Iris pigment epithelial cell (primary cell): Measurements from ENCODE around the gene PRDM5.

ENCODE experiments used
- DNase-seq: peaks from one replicate; pipeline ENCODE4 v3.0.0-alpha.2; 2011; ENCODE audit warnings: low read depth

The PRDM5 gene

DNA sequence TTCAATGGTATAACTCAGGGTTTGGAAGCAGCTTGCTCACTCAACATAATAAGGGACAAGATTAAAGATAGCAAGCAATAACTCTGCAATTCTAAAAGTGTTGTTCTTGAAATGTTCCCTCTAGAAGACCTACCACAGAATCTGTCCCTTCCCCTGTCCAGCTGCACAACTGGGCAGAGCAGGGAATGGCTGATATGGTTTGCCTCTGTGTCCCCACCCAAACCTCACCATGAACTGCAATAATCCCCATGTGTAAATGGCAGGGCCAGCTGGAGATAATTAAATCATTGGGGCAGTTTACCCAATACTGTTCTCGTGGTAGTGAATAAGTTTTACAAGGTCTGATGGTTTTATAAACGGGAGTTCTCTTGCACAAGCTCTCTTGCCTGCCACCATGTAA lies 19.1 kb downstream of the PRDM5 start:
- DNase-seq: no peak

DNA sequence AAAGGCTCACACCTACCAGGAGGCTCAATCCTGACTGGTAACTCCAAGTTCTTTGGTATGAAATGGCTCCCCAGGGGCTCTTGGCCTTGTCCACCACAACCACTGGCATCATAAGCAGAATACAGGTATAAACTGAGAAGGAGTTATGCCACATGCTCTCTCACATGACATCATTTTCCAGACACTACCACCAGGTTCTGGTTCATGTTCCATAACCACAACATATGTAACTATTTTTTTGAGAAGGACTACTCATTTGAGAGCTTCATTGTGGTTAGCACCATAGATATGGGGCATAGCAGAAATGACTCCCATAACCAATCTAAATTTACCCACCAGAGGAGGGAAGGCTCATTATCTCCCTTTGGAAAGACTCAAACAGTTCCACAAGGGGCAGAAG lies 19.6 kb downstream of the PRDM5 start:
- no peak for DNase-seq

DNA sequence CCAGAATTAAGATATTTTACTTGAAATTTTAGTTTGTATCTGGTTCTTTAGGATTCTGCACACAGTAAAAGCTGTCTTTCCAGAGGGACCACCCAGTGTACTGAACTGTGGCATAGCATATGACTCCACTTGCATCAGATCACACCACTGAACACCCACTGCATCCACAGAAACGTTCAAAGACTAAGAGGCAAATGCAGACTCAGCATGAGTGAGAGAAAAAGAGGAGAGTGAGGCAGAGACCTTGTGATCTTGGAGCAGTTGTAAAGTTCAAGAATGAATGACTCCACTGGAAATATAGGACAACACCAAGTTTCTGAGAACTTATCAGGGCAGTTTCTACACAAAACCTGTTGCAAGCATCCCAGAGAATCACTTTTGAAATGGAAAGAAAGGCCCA lies 20.8 kb downstream of the PRDM5 start:
- no peak for DNase-seq

DNA sequence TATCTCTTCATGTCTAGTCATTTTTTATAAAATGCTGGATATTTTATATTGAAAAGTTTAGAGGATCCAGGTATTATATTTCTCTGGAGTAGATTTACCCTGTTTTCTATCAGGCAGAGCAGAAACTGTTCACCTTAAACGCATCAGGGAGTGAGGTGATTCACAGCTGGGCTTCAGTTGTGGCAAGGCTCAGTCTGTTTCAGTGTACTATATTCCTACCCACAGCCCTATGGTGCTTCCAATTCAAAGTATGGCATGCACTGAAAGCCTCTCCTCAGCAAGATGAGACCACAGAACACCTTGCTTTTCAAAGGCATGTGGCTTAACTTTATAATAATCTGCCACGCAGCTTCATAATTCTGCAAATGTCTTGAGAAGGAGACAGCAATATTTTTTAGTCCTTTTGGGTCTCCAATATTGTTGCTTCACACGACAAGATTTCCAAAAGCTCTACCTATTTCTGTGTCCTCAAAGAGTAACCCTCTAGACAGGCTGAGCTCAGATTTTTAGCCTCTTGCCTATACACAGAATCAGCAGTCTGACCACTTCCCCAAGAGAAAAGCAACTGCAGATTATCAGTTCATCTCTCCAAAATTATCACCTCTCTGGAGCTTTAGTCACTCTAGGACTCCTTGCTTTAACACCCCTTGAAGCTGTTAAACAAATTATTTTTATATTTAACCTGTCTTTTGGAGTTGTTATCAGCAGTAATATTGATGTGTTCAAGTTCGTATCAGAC lies 24.4 kb downstream of the PRDM5 start:
- DNase-seq: no peak

DNA sequence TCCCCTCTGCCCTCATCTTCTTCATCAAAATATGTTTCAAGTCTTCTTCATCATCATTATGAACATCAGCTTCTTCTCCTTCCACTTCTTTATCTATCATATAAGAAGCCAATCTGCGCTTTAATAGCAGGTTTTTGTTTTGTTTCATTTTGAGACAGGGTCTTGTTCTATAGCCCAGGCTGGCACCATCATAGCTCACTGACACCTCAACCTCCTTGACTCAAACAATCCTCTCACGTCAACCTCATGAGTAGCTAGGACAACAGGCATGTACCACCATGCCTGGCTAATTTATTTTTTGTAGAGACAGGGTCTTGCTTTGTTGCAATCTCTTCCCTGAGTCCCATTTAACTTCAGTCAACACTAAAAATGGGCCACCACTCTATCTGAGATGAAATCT lies 27.0 kb downstream of the PRDM5 start:
- no peak for DNase-seq

DNA sequence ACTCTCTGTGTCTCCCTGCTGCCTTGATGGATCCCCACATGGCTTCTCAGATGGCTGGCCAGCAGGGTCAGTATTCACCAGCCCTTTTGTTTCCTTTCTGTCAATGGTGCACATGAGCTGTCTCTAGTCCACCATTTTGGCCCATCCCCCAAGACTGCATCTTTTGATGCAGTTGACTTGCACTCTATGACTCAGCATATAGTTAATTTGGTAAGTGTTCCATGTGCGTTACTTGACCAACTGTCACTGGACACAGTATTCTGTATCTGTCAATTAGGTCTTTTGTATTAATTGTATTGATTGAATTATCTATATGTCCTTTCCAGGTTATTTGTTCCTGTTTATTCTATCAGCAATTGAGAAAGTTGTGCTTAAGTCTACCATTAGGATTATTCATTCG lies 29.2 kb downstream of the PRDM5 start:
- no peak for DNase-seq

DNA sequence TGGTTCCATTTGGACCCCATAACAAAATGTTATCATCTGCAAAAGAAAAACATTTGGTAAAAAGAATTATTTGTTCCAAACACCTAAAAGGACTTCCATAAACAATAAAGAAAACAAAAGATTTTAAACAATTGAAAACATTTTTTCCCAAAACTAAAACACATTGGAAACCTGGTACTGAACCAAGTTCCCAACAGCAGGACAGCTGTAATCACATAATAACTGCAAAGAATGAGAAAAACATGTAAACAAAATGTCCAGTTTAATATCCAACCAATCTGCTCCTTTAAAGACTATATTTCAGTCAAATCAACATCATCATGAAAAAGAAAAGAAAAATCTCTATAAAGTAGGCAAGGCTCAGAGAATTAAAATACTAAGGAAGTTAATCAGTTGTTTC lies 36.3 kb downstream of the PRDM5 start:
- DNase-seq: no peak

DNA sequence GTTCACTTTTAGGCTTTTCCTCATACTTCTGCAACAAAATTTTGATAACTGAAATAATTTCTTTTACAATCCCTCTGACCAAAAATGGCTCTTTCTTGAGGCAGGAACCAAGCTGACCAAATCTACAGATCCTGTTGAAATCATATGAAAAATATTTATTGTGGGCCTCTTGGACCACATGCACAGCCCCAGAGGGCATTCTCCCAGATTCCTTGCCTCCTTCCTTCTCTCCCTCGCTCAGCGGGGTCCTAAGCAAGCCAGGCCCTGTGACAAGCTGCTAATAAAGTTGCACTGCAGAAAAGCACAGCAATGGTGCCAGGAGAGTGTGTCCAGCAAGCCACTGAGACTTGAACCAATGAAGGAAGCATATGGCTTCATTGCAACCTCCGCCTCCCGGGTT lies 40.7 kb downstream of the PRDM5 start:
- no peak for DNase-seq

DNA sequence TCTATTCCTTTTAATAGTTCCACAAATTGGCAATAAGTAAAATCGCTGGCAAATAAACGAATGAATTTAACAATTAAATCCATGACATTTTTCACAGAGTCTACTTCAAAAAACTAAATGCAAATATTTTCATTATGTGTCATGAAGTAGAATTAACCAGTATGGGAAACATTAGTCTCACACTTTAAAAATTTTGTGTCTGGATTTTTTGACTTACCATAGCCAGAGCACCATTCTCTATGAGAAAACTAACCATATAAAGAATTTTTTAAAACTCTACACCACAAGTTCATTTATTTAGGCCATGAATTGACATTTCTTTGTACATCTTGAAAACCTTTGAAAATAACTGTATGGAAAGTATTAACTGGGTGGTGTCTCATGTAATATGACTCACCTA lies 41.2 kb downstream of the PRDM5 start:
- DNase-seq: no peak

DNA sequence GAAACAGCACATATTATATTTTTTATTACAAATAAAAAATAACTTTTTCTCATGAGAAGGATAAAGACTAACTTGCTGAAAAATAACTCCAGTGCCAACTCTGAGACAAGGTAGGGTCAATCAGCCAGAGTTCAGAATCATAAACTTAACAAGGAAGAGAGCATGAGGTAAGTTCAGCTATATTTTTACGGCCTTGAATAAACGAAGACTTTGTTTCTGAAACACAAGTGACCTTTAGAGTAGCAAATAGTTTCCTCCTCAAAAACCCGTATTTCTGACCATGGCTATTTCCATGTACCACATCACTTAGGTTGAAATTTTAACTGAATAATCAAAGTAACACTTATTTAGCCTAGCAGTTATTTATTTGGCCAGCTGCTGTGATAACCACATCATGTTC lies 45.5 kb downstream of the PRDM5 start:
- no peak for DNase-seq

DNA sequence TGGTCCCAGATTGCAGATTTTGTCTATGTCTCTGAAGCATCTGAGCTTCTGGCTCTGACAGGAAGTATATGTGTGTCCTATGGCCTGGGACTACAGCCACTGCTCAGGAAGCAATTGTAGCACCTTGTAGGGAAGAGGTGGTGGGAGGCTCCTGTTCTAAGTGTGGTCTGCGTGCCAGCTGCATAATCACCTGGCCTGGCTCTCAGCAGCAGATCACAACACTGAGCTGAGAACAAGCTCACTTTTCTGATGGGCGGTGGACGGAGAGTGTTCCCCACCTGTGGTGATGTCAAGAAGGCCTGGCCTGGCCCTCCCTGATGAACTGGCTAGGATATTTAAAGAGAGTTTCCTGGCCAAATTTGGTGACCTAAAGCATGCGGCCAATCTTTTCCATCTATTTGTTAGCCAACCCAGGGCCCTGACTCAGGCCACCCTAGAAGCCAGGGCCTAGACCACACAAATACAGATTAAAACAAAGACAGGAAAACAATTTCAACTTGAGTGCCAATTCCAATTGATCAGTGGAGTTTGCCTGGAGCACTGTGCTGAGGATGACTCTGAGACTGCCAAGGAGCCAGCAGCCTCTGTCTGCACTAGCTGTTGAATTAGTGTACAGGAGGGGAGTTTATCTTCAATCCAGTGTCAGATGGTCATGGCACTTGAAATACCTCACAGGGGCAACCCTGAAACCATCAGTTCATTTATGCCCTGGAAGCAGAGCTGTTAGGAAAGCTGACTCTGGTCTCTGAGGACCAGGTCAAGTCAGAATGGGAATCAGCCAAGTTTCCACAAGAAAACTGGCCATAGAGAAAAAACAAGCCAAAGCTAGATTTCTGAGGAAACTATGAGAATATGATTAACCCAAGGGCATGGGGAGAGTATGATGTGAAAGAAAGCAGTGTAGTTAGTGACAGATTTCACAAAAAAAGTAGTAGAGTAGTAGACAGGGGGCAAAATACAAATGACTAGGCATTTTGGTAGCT lies 47.4 kb downstream of the PRDM5 start:
- no peak for DNase-seq

DNA sequence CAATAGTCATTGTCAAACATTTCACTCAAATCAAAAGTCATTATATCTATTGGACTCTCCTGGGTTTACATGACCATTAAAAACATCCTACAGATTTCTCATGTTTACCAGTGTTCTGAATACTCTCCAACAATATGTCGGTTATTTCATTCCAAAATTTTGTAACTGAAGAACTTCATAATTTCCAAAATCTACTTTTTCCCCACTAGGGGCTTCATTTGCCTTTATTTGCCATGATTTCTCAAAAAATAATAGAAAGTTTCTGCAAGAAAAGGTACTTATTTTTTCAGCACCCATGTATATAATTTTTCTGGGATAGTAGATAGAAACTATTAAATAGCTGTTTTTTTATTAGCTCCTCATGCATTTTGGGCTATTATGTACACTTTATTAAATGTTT lies 49.0 kb downstream of the PRDM5 start:
- no peak for DNase-seq

DNA sequence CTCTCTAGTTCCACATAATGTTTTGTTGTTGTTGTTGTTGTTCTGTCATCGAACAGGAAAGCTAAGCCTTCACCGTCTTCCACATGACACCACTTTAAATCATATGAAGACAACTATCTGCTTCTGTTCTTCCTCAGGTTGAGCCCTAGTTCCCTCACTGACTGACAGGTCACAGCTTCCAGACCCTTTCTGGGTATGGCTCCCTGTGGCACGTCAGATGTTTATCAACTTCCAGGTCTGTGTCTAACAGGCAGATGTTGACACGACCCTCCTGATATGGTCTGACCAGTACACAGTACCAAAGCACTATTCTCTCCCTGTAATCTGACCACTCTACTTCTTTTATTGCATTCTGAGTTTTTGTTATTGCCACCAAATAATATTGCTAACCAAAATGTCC lies 51.4 kb downstream of the PRDM5 start:
- DNase-seq: no peak

DNA sequence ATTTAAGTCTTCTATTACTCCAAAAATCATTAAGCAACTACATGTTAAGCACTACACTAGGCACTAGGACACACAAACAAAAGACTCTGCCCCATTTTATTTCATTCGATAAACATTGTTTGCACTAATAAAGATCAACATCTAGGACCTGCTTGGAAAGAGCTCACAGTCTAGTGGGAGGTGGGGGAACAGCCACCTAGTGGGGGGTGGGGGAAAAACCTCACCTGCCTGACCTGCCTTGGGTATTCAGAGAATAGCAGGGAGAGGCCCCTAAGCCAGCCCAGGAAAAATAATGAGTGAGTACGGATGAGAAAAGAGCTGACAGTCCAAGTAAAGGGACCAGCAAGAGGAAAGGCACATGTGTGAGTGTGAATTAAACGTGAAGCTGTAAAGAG lies 52.2 kb downstream of the PRDM5 start:
- no peak for DNase-seq

DNA sequence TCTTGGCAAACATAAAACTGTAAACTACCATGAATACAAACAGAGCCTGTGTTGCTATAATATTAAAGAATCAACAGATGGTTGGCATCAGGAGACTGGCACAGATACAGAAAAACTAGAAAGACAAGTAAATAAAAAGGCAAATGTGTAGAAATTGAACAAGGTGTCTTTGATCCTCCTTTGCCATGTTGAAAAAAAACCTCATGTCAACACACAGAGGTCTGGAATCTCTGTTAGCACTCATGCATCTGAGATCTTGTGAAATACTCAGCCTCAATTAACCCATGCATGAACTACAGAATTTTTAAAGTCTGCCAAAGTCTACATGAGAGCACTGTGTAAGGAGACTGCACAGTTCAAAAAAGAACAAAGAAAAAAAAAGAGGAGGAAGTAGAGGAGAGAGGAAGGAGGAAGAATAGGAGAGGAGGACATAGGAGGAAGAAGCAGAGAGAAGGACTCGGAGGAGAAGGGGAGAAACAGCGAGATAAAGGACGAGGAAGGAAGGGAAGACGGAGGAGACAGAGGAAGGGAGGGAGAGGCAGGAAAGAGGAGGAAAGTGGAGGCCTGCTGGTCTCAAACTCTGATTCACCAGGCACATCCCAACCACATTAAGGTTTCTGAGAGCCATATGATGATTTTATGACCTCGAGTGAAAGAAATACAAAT lies 52.8 kb downstream of the PRDM5 start:
- DNase-seq: peak; percentile 33

DNA sequence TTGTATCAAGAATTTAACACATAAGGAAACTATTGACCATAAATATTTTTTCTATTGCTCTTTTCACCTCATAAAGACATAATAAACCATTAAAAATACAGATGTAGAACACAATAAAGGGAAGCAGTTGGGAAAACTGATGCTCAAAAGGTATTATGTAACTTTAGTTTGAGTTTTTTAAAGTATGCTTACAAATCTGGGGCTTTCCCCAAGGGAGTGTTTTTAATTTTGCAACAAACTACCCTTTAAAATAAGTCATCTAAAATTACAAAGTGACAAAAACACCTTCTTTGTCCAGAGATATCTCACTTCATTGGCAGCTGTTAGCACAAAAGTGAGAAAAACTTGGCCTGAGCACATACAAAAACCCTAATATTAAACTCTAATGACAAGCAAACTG lies 55.0 kb downstream of the PRDM5 start:
- no peak for DNase-seq

DNA sequence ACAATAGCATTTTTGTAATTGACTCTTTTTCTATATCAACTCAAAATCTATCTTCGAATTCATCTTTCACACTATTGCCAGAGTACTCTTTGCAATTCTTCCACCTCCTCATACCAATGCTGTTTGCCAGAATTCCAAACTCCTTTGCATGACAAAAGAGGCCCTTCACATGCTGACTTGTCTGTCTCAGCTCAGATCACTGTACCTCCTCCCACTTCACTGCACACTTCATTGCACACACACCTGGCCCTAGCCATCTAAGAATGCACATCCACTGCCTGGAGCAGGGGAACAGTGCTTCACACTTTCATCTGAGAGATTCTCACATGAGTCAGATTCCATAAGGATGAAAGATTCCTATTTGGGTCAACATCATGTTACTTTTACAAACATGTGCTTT lies 56.5 kb downstream of the PRDM5 start:
- no peak for DNase-seq

DNA sequence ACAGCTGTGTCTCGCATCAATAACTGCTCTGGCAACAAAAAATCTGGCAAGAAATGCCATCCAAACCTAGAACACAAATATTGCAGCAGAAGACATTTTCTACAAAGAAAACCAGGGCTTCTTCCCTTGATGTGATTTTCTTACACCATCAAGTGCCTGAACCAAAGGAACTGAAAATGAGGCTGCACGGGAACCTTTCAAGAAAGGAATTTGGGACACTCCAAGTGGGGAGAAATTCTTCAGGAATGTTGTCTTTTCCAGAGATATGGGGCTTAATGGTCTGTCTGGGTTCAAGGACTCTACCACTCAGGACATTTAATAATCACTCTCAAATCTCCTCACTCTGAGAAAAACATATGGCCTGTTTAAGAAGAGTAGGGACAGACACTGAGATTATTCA lies 57.6 kb downstream of the PRDM5 start:
- no peak for DNase-seq

DNA sequence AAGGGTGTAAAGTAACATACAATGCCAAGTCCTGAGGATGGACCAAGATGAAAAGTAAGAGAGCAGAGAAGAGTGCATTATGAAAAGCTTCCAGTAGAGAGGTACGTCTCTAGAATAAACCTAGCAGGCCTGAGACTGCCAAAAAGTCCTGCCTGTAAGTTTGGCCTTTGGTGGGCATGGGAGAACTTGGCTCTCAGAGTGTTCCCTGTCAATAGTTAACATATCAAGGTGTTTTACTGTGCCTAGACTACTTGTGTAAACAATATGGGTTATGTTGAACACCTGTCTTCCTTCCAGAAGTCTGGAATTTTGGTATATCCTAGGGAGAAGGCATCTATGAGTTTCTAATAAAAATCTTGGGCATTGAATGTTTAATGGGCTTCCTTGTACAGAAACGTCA lies 60.1 kb downstream of the PRDM5 start:
- no peak for DNase-seq

DNA sequence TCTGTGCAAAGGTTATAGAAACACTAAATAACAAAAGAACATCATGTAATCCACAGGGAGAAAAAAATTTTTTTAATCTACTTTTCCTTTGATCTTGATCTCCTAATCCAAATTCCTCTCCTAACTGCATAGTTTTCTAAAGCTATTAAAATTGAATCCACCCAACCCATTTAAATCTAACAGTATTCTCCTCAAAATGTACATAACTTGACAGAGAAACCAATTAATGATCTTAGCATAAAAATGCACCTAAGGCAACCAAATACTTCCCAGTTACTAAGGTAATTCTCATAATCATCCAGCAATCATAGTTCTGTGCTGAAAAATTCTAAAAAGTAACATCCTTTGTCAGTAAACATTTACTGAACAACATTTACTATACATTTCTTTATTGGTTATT lies 60.7 kb downstream of the PRDM5 start:
- no peak for DNase-seq

DNA sequence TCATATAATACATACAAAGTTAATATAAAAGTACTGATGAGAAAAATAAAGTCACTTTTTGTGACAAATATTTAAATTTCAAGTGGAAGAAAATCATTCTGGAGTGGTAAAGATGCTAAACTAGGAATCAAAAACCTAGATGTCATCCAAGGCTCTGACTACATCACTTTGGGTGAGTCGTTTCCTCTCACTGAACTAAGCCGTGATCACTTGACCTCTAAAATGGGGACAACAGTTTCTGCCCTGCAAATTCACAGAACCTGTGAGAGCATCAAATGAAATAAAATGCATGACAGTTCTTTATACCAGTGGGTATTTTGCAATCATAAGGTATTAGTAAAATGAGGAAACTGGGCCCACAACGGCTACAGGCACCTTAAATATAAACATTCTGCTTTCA lies 63.8 kb downstream of the PRDM5 start:
- DNase-seq: no peak

DNA sequence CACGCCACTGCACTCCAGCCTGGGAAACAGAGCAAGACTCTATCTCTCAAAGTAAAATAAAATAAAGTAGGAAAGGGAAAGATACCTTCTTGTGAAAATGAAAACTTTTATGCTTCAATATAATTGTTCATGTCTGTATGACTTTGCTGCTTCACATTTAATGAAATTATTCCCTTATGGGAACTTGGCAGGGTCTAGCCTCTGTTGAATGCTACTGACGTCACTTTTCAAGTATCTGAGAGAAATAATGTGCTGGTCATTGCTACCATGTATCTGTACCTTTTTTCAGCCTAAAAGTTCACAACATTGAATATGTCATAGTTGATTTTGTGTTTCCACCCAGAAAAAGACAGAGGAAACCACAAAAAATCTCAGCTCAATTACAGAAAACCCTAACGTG lies 65.2 kb downstream of the PRDM5 start:
- peak; percentile 47 for DNase-seq

DNA sequence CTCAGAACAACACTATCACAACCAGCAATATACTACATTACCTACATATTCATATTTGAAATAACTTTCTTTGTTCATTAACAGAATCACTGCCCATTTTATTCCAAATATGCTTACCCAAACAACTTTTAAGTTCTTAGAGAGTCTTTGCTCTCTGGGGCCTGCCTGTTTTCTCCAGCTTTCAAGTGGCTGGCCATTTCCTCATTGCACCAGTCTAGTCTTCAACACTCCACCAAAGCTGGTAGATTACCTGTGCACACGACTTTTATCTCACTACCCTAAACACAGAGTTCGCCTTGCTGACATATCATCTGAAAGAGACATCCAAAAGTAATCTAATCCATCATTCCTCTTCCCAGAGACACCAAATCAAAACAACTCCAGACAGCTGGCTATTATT lies 66.2 kb downstream of the PRDM5 start:
- DNase-seq: no peak
